RWPE2 (cell line): ENCODE measurements around the gene DGKD.
"Not testable (repeated sequence)": the region's sequence is repeated elsewhere in the genome, so short reads cannot be mapped to it uniquely, and the experiment has no call there.

Experiments used
- ATAC-seq: fragments of 200-7000 bp; cut with Tn5 transposase; 3 replicates; pipeline ENCODE4 v1.9.1; 2021; ENCODE audit warnings: low read depth
- DNase-seq: peaks from one replicate; pipeline ENCODE4 v3.0.0-alpha.2; 2020; ENCODE audit warnings: low spot score
- H3K27ac ChIP-seq: fragments of 450-650 bp; 2 replicates; pipeline ENCODE4 v1.5.1; 2017; ENCODE audit warnings: mild to moderate bottlenecking; ENCODE audit not compliant: poor library complexity, severe bottlenecking
- H3K27me3 ChIP-seq: fragments of 250-450 bp; sonication (Bioruptor Pico); 2 replicates; pipeline ENCODE4 v1.5.1; 2021; ENCODE audit warnings: mild to moderate bottlenecking, moderate library complexity; ENCODE audit not compliant: insufficient read depth, poor library complexity, severe bottlenecking
- H3K36me3 ChIP-seq: fragments of 250-450 bp; sonication (Bioruptor Pico); 2 replicates; pipeline ENCODE4 v1.5.1; 2020; ENCODE audit warnings: low read depth, mild to moderate bottlenecking, moderate library complexity
- H3K4me1 ChIP-seq: fragments of 250-450 bp; sonication (Bioruptor Pico); 2 replicates; pipeline ENCODE4 v1.5.1; 2021; ENCODE audit warnings: mild to moderate bottlenecking, moderate library complexity; ENCODE audit not compliant: insufficient read depth, poor library complexity, severe bottlenecking
- H3K4me3 ChIP-seq: fragments of 250-450 bp; sonication (Bioruptor Pico); 2 replicates; pipeline ENCODE4 v1.5.1; 2021; ENCODE audit warnings: mild to moderate bottlenecking, moderate library complexity; ENCODE audit not compliant: severe bottlenecking
- H3K9me3 ChIP-seq: fragments of 250-450 bp; sonication (Bioruptor Pico); 2 replicates; pipeline ENCODE4 v1.5.1; 2021; ENCODE audit warnings: mild to moderate bottlenecking, moderate library complexity; ENCODE audit not compliant: severe bottlenecking
- TF ChIP-seq, protein P1 (sequence below): fragments of 450-650 bp; IDR thresholded peaks from one replicate; pipeline ENCODE4 v1.5.1; 2017; ENCODE audit warnings: mild to moderate bottlenecking, moderate library complexity; ENCODE audit not compliant: poor library complexity, severe bottlenecking

Gene DGKD

DNA sequence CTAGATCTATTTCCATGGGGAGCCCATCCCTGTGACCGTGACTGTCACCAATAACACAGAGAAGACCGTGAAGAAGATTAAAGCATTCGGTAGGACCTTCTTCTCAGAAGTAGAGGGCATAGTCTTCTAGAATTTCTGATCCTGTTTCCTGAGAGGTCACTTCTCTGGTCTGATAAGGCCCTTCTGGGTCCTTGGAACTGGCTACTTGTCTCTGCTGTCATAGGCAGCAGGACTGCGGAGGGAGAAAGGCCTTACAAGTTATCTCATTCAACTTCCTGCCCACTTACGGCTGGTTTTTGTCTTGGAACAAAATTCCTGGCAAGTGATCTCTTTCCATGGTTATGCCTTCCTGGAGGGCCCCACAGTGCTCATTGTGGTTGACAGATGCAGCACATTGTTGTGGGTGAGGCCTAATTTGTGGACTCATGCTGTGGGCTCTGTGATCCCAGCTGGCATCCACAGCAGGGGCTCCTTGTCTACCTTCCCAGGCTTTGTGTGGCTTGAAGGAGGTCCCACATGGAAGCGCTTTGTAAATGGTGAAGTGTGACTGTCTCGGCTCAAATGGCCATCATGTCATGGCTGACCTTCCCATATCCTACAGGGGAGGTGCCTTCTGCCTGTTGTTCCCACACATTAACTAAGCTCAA is 24.7 kb upstream of the DGKD start:
- ATAC-seq, result no peak
- Histone ChIP-seq H3K27me3 (no peaks in the 10 kb centered on the region), H3K4me1 (no peaks in the 10 kb centered on the region), H3K36me3 (no peaks in the 10 kb centered on the region), H3K9me3 (no peaks in the 10 kb centered on the region), H3K4me3 (no peak overlapping the region), H3K27ac (no peak overlapping the region)
- DNase-seq, result no peak
- TF ChIP-seq, protein P1, sequence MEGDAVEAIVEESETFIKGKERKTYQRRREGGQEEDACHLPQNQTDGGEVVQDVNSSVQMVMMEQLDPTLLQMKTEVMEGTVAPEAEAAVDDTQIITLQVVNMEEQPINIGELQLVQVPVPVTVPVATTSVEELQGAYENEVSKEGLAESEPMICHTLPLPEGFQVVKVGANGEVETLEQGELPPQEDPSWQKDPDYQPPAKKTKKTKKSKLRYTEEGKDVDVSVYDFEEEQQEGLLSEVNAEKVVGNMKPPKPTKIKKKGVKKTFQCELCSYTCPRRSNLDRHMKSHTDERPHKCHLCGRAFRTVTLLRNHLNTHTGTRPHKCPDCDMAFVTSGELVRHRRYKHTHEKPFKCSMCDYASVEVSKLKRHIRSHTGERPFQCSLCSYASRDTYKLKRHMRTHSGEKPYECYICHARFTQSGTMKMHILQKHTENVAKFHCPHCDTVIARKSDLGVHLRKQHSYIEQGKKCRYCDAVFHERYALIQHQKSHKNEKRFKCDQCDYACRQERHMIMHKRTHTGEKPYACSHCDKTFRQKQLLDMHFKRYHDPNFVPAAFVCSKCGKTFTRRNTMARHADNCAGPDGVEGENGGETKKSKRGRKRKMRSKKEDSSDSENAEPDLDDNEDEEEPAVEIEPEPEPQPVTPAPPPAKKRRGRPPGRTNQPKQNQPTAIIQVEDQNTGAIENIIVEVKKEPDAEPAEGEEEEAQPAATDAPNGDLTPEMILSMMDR, result no peak

DNA sequence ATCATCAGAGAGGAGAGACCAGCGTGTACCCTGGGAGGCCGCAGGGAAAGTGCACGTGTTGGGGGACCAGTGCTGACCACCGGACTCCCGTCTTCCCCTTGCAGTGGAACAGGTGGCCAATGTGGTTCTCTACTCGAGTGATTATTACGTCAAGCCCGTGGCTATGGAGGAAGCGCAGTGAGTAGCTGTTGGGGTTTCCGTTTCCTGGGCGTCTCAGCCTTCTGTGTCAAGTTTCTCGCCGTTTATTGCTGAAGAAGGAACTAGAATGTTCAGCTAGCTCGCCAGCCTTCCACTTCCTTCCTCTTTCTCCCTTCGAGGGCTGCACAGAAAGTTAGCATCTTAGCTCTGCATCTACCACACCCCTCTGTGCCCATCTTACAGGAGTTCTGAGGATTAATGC is 22.8 kb upstream of the DGKD start:
- ATAC-seq, result no peak
- DNase-seq, result no peak
- Histone ChIP-seq H3K27ac (no peak overlapping the region), H3K27me3 (no peaks in the 10 kb centered on the region), H3K4me1 (no peaks in the 10 kb centered on the region), H3K9me3 (no peaks in the 10 kb centered on the region), H3K4me3 (no peak overlapping the region), H3K36me3 (no peaks in the 10 kb centered on the region)
- TF ChIP-seq, protein P1, result no peak

DNA sequence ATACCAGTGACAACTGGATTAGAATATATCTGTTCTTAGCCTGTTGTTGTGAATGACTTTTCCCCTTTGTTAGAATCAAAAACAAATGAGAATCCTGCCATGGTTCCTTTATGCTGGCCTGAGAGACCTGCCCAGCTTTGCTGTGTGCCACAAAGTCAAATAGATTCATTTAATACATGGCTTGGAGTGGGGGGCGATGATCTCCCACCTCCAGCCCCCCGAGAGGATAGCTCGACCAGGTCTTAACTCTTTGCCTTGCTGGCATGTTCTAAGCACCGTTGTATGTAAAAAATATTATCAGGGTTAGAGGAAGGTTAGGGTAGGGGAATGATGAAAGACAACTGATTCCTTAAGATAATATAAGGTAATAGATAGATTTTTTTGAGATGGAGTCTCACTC is 22.2 kb upstream of the DGKD start:
- H3K4me3 ChIP-seq, result no peak overlapping the region
- no peaks in the 10 kb centered on the region for H3K9me3 ChIP-seq
- H3K4me1 ChIP-seq, result no peaks in the 10 kb centered on the region

DNA sequence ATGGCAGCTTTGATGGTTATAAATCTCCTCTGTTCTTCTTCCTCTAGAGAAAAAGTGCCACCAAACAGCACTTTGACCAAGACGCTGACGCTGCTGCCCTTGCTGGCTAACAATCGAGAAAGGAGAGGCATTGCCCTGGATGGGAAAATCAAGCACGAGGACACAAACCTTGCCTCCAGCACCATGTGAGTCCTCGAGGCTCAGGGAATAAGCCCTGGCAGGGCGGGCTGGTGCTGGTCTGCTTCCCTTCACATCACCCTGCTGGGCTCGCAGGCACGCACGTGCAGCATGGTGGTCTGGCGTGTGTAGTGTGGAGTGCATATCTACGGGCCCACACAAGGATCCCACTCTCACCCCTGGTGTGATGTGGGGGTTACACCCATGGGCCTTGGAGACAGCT is 19.4 kb upstream of the DGKD start:
- no peak for ATAC-seq
- Histone ChIP-seq H3K36me3 (no peaks in the 10 kb centered on the region), H3K9me3 (no peaks in the 10 kb centered on the region), H3K4me3 (no peak overlapping the region), H3K27me3 (no peaks in the 10 kb centered on the region), H3K27ac (no peak overlapping the region), H3K4me1 (no peaks in the 10 kb centered on the region)
- no peak for DNase-seq
- TF ChIP-seq, protein P1, result no peak

More for the DNA sequence above, 22.2 kb upstream of the DGKD start:
- Histone ChIP-seq H3K36me3 (no peaks in the 10 kb centered on the region), H3K27me3 (no peaks in the 10 kb centered on the region), H3K27ac (no peak overlapping the region)
- ATAC-seq (no peak), DNase-seq (no peak)
- TF ChIP-seq, protein P1, result no peak

DNA sequence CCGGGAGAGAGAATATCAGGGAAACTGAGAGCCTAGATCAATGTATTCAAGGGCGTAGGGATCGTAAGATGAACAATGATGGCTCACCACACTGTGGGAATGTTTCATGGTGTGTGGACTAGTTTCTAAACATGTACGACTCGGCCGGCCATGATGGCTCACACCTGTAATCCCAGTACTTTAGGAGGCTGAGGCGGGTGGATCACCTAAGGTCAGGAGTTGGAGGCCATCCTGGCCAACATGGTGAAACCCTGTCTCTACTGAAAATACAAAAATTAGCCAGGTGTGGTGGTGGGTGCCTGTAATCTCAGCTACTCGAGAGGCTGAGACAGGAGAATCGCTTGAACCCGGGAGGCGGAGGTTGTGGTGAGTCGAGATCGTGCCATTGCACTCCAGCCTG is 18.2 kb upstream of the DGKD start:
- not testable (repeated sequence) for H3K27me3 ChIP-seq, H3K4me1 ChIP-seq, H3K36me3 ChIP-seq, H3K4me3 ChIP-seq, DNase-seq, H3K9me3 ChIP-seq, ATAC-seq, H3K27ac ChIP-seq
